C4-2B (cell line): ENCODE measurements around the gene FBXO27.

ENCODE experiments used
- H3K27ac ChIP-seq: fragments of 450-650 bp; 2 replicates; pipeline ENCODE4 v1.5.1; 2017
- ZFX ChIP-seq: fragments of 450-650 bp; IDR thresholded peaks from 2 replicates; pipeline ENCODE4 v1.6.1; 2017
- TF ChIP-seq, protein P1 (sequence below): fragments of 450-650 bp; conservative IDR thresholded peaks from 2 replicates; pipeline ENCODE4 v1.5.1; 2017; ENCODE audit warnings: mild to moderate bottlenecking

FBXO27 gene, protein sequence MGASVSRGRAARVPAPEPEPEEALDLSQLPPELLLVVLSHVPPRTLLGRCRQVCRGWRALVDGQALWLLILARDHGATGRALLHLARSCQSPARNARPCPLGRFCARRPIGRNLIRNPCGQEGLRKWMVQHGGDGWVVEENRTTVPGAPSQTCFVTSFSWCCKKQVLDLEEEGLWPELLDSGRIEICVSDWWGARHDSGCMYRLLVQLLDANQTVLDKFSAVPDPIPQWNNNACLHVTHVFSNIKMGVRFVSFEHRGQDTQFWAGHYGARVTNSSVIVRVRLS

DNA sequence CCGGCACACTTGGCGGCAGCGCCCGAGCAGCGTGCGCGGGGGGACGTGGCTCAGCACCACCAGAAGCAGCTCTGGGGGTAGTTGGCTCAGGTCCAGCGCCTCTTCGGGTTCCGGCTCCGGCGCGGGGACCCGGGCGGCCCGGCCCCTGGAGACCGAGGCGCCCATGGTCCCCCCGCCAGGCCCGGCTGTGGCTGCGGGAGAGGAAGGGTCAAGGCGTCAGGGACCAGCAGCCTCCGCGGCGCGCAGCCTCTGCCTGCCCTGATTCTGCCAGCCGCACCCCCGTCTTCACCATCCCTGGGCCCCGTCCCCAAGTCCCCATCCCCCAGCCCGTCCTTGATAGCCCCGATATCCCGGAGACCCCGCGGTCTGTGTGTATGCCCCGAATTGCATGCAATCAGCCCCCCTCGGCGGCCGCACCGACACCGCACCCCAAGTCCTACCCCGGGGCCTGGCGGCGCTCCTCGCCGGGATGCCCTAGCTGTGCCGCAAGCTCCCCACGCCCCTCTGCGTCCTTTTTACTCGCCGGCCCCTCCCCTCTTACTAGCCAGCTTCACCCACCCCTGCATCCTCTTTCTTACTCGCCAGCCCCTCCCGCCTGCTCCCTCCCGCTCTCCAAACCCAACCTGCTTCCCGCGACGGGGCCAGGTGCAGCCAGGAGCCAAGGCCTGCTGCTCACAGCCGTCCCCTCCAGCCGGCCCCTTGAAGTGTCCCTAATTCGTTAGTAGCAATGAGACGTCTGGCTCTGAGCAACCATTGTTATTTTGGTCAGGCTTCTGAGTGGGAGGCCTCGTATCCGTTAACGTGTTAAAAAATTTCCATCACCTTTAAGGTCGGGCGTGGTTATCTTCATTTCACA is at the start of gene FBXO27:
Gene FBXO27, minus strand, starts transcription at position 487 of the 856 bp plus-strand sequence. Its CDS starts 322 bp downstream, at position 165.
- H3K27ac ChIP-seq = no peak within 1 kb of the TSS
- no peak for TF ChIP-seq ZFX
- TF ChIP-seq, protein P1, sequence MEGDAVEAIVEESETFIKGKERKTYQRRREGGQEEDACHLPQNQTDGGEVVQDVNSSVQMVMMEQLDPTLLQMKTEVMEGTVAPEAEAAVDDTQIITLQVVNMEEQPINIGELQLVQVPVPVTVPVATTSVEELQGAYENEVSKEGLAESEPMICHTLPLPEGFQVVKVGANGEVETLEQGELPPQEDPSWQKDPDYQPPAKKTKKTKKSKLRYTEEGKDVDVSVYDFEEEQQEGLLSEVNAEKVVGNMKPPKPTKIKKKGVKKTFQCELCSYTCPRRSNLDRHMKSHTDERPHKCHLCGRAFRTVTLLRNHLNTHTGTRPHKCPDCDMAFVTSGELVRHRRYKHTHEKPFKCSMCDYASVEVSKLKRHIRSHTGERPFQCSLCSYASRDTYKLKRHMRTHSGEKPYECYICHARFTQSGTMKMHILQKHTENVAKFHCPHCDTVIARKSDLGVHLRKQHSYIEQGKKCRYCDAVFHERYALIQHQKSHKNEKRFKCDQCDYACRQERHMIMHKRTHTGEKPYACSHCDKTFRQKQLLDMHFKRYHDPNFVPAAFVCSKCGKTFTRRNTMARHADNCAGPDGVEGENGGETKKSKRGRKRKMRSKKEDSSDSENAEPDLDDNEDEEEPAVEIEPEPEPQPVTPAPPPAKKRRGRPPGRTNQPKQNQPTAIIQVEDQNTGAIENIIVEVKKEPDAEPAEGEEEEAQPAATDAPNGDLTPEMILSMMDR = no peak

DNA sequence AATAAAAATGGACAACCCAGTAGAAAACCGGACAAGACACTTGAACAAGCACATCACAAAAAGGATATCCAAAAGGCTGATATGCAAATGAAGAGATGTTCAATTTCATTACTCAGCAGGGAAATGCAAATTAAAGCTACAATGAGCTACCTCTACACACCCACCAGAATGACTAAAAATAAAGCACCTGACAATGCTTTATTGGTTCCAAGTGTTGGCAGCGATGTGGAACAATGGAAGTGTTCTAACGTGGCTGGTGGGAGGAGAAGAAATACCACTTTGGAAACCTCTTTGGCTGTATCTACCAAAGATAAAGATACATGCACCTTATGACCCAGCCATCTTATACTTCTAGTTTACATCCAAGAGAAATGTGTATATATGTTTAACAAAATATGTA is 48.1 kb upstream of the FBXO27 start:
- TF ChIP-seq ZFX = no peak
- TF ChIP-seq, protein P1 = no peak
- H3K27ac ChIP-seq = no peak overlapping the region

DNA sequence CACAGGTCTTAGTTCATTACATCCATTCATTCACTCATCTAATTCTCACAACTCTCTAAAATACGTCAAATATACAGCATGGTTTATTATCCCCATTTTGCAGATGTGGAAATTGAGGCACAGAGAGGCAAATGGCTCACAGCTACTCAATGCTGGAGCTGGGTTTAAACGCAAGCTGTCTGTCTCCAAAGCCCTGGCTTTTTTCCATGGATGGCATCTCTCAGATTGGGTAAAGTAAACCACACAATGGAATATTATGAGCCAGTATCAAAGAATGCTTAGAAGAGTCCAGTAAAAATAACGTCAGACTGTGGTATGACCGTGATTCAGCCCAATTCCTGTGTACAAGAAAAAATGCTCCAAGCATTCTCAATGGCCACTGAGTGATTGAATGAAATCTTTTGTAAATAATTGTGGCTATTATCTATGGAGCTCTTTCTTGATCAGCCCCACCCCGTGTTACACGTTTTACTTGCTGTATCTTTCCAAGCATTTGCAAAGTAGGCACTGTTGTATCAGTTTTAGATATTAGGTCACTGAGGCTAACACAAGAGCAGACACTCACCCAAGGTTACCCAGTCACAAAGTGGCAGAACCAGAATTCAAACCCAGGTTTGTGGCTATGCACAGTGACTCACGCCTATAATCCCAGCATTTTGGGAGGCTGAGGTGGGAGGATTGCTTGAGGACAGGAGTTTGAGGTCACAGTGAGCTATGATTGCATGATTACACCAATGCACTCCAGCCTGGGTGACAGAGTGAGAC is 46.3 kb upstream of the FBXO27 start:
- no peak overlapping the region for H3K27ac ChIP-seq
- TF ChIP-seq, protein P1 = no peak
- TF ChIP-seq ZFX = no peak

DNA sequence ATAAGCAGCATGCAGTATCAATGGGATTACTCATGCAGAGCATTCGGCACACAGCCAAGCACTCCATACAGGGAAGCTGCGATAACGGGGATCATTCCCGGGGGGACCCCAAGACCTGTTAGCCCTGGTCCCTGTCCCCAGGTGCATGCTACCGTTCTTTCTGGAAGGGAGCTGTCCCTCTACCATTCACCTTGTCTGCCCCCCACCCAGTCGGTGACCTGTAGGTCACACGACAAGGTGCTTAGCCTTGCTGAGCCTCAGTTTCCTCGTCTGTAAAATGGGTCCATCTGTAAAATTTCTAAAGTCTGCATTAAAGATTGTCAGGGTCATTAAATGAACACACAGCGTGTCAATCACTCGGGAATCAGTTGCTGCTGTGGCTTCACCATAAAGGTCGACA is 45.0 kb upstream of the FBXO27 start:
- no peak overlapping the region for H3K27ac ChIP-seq
- TF ChIP-seq, protein P1 = no peak
- TF ChIP-seq ZFX = no peak

DNA sequence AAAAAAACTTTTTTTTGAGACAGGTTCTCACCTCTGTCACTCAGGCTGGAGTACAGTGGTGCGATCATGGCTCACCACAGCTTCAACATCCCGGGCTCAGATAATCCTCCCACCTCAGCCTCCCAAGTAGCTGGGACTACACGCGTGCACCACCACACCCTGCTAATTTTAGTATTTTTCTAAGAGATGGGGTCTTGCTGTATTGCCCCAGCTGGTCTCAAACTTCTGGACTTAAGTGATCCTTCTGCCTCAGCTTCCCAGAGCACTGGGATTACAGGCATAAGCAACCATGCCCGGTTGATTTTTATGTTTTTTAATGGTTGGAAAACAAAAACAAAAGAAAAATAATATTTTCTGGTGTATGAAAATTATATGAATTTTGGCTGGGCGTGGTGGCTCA is 42.6 kb upstream of the FBXO27 start:
- H3K27ac ChIP-seq = no peak overlapping the region
- TF ChIP-seq, protein P1 = no peak
- TF ChIP-seq ZFX = no peak

DNA sequence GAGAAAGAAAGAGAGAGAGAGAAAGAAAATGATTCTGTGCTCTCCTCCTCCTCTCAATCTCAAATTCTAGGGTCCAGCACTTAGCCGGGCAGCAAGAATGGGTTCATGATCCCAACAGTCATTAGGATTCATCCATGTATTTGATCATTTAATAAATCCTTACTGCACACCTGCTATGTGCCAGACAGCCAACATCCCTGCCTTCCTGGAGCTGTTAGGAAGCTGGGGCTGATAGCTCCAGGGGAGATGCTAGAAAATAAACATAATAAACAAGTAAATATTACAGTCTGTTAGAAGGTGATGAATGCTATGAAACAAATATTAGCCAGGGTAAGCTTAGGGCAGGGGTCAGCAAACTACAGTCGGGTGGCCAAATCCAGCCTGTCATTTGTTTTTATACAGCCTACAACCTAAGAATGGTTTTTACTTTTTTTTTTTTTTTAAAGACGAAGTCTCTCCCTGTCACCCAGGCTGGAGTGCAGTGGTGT is 41.9 kb upstream of the FBXO27 start:
- H3K27ac ChIP-seq = no peak overlapping the region
- TF ChIP-seq, protein P1 = no peak
- no peak for TF ChIP-seq ZFX
